Endothelial cell of hepatic sinusoid (primary cell): ENCODE data around the gene MARCHF10.
"Not testable (repeated sequence)": the region's sequence is repeated elsewhere in the genome, so short reads cannot be mapped to it uniquely, and the experiment has no call there.

Experiments
- in situ Hi-C: cut with HindIII; loops from 2 replicates; pipeline ENCODE4 v1.10.0; 2017; ENCODE audit warnings: low sequenced_read_pairs

The MARCHF10 gene, protein sequence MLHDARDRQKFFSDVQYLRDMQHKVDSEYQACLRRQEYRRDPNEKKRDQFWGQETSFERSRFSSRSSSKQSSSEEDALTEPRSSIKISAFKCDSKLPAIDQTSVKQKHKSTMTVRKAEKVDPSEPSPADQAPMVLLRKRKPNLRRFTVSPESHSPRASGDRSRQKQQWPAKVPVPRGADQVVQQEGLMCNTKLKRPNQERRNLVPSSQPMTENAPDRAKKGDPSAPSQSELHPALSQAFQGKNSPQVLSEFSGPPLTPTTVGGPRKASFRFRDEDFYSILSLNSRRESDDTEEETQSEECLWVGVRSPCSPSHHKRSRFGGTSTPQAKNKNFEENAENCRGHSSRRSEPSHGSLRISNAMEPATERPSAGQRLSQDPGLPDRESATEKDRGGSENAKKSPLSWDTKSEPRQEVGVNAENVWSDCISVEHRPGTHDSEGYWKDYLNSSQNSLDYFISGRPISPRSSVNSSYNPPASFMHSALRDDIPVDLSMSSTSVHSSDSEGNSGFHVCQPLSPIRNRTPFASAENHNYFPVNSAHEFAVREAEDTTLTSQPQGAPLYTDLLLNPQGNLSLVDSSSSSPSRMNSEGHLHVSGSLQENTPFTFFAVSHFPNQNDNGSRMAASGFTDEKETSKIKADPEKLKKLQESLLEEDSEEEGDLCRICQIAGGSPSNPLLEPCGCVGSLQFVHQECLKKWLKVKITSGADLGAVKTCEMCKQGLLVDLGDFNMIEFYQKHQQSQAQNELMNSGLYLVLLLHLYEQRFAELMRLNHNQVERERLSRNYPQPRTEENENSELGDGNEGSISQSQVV

DNA sequence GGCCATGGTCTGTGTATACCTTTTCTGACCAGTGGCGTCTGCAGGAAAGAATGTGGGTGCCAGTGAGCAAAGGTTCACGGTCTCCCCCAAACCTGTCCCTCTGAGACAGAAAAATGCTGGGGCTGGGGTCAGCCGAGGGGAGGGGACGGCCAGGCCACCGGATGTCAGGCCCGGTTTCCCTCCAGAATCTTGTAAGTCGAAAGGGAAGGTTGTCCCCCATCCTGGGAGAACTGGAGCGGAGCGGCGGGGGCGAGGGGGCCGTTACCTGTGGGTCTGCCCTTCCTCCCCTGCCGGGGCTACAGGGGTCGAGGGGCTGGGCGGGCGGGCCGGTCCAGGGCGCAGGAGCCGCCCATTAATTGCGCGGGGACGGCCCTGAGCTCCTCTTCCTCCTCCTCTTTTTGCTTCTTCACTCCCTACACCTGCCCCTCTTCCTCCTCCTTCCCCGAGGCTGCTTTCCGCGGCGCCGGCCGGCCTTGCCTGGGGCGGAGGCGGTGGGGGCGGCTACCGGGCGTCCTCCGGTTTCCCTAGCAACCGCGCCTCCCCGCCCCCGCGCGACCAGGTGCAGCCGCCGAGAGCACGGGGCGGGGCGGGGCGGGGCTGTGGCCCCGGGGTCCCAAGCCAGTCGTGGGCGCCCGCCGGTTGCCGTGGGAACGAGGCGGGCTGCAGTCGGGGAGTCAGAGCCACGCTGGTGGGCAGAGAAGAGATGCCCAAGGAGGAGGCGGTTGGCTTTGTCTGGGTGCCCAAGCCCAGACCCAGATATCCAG, at the start of gene MARCHF10:
Gene MARCHF10 (minus strand): TSS at position 503 of the 764 bp plus-strand sequence. CDS start 6,579 bp downstream, outside the sequence.
- in situ Hi-C loops = no loop called here

DNA sequence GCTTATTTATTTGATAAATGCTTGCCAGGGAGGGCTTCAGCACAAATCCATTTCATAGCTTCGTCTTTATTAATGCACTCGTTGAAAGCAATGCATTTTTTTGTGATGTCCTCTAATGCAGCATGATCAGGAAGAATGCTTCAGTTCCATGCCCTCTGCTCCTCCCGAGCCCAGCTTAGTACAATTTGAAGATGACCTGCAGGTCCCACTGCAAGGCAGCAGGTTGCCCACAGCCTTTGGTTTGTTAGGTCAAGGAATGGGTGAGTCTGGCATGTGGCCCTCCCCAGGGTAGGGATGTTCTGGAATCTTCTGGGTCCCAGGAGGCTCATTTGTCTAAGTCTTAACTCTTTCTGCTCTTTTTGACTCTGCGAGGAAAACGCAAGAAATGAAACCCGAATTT, 49.4 kb upstream of the MARCHF10 start:
- in situ Hi-C loops = loop anchor here (5.0 kb wide), 1 partner anchor 80 kb away; no protein-coding TSS in a partner anchor

DNA sequence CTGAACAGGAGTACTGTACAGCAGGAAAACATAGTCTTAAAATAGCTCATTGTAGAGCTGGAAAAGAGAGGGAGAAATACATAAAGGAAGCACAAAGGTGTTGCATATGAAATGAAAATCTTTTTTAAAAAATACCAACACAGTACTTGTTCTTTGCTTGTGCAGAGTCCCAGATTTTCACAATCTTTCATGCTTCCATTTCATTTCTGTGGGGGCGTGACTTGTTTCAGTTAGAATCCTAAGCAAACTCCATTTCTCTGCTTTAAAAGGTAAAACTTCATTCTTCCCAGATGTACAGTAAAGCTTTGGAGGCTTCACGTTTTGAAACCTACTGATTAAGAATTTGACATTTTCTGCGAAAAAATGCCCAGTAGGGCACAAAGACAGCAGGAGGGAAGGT, 48.5 kb upstream of the MARCHF10 start:
- in situ Hi-C loops = loop anchor here (5.0 kb wide), 1 partner anchor 81 kb away; no protein-coding TSS in a partner anchor

DNA sequence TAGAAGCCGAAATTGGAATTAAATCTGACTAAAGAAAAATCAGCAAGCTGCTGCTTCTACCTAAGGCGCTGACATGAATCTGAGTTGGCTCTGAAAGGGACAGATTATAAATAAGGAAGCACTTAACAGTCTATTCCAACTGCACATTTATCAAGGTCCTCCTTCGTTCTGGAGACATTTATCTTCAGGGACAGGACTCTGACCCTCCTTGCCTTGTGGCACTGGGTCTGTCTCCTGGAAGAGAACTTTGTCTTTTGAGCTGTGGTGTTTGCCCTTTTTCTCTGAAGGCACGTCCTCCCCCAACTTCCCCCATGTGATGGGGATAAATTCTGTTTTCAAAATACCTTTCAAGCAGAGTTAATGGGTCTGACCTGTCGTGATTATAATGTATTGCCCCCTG, 47.0 kb upstream of the MARCHF10 start:
- in situ Hi-C loops = loop anchor here (5.0 kb wide), 1 partner anchor 82 kb away; no protein-coding TSS in a partner anchor

DNA sequence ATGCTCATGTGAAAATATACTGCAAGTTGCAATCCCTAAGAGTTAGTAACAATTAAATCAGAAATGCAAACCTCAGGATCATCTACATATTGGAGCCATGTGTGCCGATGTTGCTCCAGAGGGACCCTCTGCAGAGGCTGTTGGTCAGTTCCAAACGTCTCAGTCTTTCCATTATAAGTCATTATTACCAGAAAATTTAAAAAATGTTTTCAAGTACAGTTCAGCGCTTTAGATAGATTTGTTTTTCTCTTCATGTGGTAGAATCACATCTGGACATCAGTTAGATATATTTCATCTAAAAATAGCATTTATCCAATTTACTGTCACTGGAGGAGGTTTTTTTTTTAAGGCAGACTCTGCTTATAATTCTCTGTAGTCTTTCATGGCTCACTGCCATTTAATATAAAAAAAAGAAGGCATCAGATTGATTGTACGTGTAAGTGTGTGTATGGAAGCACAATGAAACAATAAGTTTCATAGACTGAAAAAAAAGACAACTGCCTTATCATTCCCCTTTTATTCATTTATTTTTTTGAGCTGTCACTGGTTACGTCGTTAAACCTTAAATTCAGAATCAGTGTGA, 46.1 kb upstream of the MARCHF10 start:
- in situ Hi-C loops = no loop called here

DNA sequence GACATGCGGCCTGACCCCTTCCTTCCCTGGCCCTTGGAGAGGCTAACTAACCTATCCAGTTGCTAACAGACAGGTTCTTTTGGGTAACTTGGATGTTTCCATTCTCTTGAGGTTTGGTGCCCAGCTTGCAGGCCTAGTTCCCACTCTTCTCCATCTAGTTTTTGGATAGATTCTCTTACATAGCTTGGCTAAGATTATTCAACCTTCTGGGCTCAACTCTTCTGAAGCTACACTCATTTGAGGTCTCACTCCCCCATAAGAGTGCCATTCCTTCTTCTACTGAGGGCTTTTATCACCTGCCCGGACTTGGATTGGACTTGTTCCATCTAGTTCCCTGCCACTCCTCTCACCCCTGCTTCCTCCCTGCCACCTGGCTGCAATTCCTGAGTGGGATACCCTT, 44.1 kb upstream of the MARCHF10 start:
- in situ Hi-C loops = no loop called here

DNA sequence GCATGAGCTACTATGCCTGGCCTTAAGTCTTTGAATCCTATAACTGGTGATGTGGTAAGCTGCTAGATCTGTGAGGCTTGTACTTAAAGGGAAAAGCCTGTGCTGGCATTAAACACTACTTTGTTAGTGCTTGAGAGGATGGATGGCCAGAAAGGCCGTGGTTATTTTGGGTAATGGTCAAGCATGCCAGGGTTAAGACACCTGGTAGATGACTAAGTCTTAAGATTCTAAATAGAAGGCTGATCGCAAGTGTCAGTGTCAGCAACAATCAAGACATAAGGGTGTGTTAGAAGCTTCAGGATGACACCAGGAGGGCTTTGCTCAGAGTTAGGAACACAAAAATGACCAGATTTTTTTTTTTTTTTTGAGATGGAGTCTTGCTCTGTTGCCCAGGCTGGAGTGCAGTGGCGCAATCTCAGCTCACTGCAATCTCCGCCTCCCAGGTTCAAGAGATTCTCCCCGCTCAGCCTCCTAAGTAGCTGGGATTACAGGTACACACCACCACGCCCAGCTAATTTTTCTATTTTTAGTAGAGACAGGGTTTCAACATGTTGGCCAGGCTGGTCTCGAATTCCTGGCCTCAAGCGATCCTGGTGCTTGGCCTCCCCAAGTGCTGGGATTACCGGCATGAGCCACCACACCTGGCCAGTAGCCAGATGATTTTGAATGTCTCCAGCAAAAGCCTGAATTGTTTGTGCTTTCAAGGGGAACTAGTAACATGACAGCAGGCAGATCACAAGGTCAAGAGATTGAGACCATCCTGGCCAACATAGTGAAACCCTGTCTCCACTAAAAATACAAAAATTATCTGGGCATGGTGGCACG, 41.7 kb upstream of the MARCHF10 start:
- in situ Hi-C loops = not testable (repeated sequence)

DNA sequence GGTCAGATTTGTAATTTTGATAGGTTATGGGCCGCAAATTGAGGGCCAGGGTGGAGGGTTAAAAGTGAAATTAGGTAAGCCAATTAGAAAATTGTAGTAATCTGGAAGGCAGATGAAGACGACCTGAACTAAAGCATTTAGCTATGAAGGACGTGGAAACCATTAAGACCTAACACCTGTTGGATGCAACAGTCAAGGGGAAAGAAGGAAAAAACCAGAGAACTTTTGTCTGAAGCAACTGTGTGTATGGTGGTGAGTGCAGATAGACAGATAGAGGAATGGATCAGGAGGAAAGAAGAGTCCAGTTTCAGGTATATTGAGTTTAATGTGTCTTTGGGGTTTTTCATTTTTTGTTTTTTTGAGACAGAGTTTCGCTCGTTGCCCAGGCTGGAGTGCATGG, 40.2 kb upstream of the MARCHF10 start:
- in situ Hi-C loops = no loop called here

DNA sequence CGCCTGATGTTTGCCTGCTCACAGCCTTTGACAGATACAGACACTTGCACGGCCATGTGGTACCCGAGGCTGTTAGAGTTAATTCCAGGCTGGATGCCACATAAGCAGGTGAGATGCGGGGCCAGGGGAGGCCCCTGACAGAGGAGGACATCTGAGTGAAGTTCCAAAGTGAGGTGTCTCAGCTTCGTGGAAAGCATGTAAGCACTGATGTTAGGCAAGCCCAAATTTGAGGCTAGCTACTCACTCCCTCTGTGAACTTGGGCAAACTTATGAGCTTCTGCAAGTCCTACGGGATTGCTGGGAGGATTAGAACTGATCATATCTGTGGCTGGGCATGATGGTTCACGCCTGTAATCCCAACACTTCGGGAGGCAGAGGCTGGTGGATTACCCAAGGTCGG, 39.3 kb upstream of the MARCHF10 start:
- in situ Hi-C loops = no loop called here

DNA sequence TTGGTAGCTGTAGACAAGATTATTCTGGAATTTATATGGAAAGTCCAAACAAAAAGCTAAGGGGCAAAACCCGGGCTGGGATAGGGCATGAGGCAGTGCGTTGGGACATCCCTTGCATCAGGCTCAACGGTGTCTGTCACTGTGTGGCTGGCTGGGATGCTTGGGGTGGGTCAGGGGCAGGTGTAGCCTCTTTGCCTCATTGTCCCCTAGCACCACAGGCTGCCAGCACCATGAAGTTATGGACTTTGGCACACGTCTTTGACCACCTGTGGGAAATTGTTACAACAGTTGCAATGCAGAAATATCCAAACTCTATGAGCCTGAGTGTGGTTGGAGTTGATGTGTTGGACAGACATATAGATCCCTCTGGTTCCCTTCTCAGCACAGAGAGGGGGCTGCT, 32.8 kb upstream of the MARCHF10 start:
- in situ Hi-C loops = no loop called here

DNA sequence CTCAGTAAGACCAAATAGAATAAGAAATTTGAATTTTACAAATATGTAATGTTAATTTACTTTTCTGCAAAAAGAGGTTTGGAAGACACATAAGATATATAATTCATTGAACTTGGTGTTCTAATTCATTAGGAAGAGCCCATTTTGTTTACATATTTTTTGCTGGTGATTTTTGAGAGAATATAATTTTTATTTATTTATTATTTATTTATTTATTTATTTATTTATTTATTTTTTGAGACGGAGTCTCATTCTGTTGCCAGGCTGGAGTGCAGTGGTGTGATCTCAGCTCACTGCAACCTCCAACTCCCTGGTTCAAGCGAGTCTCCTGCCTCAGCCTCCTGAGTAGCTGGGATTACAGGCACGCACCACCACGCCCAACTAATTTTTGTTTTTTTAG, 25.7 kb upstream of the MARCHF10 start:
- in situ Hi-C loops = not testable (repeated sequence)

DNA sequence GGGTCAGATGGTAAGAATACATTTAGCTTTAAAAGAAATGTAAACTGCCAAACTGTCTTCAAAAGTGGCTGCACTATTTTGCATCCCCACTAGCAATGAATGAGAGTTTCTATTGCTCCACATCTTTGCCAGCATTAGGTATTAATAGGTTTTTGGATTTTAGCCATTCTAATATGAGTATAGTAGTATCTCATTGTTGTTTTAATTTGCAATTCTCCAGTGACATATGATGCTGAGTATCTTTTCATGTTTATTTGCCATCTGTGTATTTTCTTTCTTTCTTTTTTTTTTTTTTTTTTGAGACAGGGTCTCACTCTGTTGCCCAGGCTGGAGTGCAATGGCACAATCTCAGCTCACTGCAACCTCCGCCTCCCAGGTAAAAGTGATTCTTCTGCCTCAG, 24.3 kb upstream of the MARCHF10 start:
- in situ Hi-C loops = no loop called here

DNA sequence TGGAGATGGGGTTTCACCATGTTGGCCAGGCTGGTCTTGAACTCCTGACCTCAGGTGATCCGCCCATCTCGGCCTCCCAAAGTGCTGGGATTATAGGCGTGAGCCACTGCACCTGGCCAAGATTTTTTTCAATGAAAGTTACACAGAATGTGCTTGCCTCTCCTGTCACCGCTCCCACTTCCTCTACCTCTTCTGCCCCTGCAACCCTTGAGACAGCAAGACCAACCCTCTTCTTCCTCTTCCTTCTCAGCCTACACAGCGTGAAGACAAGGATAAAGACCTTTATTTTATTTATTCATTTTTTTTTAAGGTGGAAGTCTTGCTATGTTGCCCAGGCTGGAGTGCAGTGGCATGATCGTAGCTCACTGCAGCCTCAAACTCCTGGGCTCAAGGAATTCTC, 23.0 kb upstream of the MARCHF10 start:
- in situ Hi-C loops = not testable (repeated sequence)

DNA sequence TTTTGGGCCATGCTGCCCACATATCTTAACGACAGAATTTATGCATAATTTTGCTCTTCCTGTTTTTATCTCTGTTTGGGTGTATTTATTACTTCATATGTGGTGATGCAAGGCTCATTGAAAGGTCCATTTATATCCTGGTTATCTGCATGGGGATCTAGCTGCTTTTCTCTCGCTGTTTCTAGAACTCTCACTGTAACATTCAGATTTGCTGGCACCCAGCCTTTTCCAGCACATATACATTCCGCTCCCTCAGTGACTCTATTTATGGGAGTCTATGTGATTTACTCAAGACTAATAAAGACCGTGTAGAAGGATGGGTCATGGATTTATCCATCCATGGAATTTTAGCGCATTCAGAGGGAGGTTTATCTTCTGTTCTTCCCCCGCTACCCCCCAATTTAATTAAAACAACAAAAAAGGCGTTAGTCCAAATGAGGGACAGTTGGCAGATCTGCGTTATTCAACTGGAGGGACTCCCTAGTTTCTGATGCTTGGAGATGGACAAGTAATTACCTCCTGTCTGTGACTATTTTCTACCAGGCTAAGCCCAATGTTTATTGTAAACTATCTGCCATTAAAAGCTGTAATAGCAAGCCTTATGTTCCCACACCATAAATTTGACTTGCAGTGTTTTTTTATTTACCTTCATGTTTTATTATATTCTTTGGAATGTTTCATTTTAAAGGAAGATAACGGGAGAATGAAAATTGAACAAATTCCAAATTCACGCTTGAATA, 19.8 kb upstream of the MARCHF10 start:
- in situ Hi-C loops = loop anchor here (5.0 kb wide), 1 partner anchor 106 kb away; no protein-coding TSS in a partner anchor

DNA sequence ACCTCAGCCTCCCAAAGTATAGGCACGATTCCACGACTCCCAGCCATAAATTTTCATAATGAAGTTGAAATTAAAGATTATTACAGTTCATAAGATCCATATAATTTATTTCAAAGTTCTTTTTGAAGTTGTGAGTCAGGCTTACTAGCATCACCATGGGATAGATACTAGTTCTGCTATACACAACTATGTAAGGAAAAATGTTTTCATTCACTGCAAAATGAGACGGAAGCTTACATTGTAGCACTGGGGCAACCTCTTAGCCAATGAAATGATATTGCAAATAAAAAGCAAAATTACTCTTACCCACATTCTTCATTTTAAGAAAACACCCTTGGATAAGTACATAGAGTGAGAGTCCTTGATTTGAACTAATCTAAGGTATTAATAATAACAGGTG, 18.8 kb upstream of the MARCHF10 start:
- in situ Hi-C loops = loop anchor here (5.0 kb wide), 1 partner anchor 105 kb away; no protein-coding TSS in a partner anchor

DNA sequence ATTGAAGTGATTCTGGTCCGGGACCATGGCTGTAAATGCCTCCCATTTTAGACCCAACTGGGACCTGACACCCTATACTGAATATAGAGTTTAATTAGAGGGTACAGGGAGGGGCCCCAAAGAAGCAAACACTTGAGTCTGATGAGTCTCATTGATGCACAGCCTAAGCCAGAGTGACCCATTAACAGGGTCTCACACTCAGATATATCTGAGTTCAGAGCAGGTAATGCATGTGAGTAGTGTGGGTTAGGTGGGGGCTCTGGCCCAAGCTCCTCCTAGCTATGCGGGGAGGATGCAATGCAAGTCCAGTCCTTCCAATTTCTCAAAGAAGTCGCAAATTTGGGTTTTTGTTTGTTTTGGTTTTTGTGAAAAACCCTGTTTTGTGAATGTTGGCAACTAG, 17.1 kb upstream of the MARCHF10 start:
- in situ Hi-C loops = loop anchor here (5.0 kb wide), 1 partner anchor 103 kb away; no protein-coding TSS in a partner anchor

DNA sequence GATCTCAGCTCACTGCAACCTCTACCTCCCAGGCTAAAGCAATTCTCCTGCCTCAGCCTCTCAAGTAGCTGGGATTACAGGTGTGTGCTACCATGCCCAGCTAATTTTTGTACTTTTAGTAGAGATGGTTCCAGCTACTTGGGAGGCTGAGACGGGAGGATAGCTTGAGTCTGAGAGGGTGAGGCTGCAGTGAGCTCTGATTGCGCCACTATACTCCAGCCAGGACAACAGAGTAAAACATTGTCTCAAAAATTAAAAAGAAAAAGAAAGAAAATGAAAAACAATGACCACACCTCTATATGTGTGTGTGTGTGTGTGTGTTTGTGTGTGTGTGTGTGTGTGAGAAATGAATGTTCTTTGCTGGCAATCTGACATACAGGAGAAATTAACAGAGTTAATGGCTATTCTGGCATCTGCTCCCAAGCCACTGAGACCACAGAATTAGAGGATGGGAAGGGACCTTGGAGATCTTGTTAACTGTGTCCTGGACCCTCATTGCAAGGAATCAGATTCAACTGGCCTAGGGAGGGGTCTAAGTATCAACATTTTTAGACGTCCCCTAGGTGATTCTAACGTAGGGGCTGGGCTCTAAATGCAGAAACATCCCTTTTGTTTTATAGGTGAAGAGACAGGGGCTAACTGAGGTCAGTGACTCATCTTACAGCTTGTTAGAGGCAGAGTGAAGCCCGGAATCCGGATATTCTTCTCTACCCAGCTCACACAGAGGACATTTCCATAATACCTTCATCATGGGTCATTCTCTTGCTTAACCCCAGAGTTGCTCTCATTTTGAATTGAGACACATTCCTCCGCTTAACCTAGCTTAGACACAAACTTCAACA, 16.4 kb upstream of the MARCHF10 start:
- in situ Hi-C loops = loop anchor here (5.0 kb wide), 1 partner anchor 102 kb away; no protein-coding TSS in a partner anchor
